ENCODE measurements around the gene CLCN7. TPM values are rescaled to one million over a fixed set of nuclear protein-coding genes. Genes with fewer than 3 reads are reported as not detected.
"Not testable (repeated sequence)": the region's sequence is repeated elsewhere in the genome, so short reads cannot be mapped to it uniquely, and the experiment has no call there.

The CLCN7 gene
- total and polyA plus RNA-seq, 8 donors = 28.6 to 130 (median 31.3) TPM

DNA sequence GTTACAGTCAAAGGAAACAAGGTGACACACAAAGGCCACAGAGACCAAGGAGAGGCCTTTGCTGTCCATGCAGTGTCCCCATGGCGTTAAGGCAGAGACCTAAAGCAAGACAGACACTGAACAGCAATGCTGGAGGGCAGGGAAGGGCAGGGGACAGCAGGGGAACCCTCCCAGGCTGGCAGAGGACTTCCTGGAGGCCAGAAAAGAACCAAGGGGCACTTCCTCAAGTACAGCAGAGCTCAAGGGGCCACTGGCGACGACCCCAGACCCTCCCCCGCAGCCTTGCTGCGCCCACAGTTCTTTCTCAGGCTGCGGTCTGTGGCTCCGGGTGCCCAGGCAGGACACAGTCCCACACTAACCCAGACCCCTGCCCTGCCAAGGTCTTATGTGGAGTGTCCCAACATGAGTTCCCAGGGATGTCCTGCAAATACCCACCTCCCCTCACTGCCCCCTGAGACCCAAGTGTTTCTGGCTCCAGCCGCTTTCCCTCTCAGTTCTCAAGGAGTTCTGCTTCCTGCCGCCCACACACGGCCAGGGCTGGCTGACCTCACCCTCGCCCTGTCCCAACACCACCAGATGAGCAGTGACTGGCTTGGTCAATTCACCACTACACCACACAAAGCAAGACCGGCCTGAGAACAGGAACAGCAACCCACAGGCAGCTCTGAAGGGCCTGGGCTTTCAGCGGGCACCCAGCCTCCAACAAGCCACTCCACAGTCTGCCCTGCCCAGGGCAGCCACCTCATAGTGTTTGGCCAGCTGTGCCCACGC, 4.2 kb downstream of the CLCN7 start:
- TF ChIP-seq, protein P1, sequence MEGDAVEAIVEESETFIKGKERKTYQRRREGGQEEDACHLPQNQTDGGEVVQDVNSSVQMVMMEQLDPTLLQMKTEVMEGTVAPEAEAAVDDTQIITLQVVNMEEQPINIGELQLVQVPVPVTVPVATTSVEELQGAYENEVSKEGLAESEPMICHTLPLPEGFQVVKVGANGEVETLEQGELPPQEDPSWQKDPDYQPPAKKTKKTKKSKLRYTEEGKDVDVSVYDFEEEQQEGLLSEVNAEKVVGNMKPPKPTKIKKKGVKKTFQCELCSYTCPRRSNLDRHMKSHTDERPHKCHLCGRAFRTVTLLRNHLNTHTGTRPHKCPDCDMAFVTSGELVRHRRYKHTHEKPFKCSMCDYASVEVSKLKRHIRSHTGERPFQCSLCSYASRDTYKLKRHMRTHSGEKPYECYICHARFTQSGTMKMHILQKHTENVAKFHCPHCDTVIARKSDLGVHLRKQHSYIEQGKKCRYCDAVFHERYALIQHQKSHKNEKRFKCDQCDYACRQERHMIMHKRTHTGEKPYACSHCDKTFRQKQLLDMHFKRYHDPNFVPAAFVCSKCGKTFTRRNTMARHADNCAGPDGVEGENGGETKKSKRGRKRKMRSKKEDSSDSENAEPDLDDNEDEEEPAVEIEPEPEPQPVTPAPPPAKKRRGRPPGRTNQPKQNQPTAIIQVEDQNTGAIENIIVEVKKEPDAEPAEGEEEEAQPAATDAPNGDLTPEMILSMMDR (IDR thresholded peaks at IDR 0.05) = no peak
- ATAC-seq = peak; percentile 66
- H3K9me3 ChIP-seq = no peaks in the 10 kb centered on the region
- peak in 2 of 4 donors; percentile 80 to 86 for DNase-seq
- peak overlapping the region in 1 of 2 donors; percentile 8 for H3K4me3 ChIP-seq
- intact Hi-C loops (cut with DNase I) = no loop called here
- H3K27me3 ChIP-seq = no peaks in the 10 kb centered on the region
- H3K4me1 ChIP-seq = peaks cover 21 to 69% of the 10 kb centered on the region in 2 donors
- H3K36me3 ChIP-seq = no peaks in the 10 kb centered on the region
- H3K27ac ChIP-seq = peak overlapping the region; percentile 53 to 83

DNA sequence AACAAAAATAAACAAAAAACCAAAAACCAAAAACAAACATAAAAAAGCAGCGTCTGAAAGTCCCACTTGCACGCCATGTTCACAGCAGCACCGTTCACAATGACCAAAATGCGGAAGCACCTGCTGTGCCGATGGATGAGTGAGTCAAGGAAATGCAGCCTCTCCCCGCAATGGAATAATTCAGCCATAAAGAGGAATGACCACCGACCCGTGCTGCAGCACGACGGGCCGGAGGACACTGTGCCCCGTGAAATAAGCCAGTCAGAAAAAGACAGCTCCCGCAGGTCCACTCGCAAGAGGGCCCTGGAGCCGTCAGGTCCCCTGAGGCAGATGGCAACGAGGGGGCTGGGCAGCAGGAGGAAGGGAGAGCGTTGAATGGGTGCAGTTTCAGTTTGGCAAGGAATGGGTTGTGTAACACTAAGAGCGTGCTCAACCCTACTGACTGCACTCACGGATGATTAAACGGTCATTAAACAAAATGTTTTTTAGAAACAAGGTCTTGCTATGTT, 5.1 kb downstream of the CLCN7 start:
- no peaks in the 10 kb centered on the region for H3K27me3 ChIP-seq
- H3K27ac ChIP-seq = peak overlapping the region; percentile 53 to 83
- DNase-seq = peak in 1 of 4 donors; percentile 75
- TF ChIP-seq, protein P1 (IDR thresholded peaks at IDR 0.05) = no peak
- intact Hi-C loops (cut with DNase I) = no loop called here
- peak overlapping the region in 1 of 2 donors; percentile 28 for H3K4me3 ChIP-seq
- peaks cover 0 to 7% of the 10 kb centered on the region in 2 donors for H3K36me3 ChIP-seq
- ATAC-seq = peak; percentile 39
- peaks cover 21 to 63% of the 10 kb centered on the region in 2 donors for H3K4me1 ChIP-seq
- H3K9me3 ChIP-seq = no peaks in the 10 kb centered on the region

DNA sequence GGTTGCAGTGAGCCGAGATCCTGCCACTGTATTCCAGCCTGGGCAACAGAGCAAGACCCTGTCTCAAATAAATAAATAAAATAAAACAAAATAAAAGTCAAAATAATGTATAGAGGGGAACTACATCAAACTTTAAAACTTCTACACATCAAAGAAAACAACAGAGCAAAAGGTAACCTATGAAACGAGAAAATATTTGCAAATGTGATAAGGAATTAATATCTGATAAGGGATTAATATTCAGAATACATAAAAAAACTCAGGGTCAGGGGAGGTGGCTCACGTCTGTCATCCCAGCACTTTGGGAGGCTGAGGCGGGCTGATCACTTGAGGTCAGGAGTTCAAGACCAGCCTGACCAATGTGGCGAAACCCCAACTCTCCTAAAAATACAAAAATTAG, 5.7 kb downstream of the CLCN7 start:
- intact Hi-C loops (cut with DNase I); ATAC-seq: not testable (repeated sequence)
- peak overlapping the region in 1 of 2 donors; percentile 83 for H3K27ac ChIP-seq

GRCh38 chr16:1468426-1468810, 6.4 kb downstream of the CLCN7 start:
- Histone ChIP-seq H3K4me1 (peaks cover 12 to 52% of the 10 kb centered on the region in 2 donors), H3K36me3 (peaks cover 0 to 20% of the 10 kb centered on the region in 2 donors), H3K9me3 (no peaks in the 10 kb centered on the region), H3K27me3 (no peaks in the 10 kb centered on the region), H3K27ac (no peak overlapping the region), H3K4me3 (no peak overlapping the region)
- TF ChIP-seq, protein P1 (IDR thresholded peaks at IDR 0.05) = no peak
- DNase-seq (peak in 1 of 4 donors; percentile 62), ATAC-seq (no peak)
- intact Hi-C loops (cut with DNase I) = no loop called here

More for the DNA sequence above, 5.7 kb downstream of the CLCN7 start:
- DNase-seq, H3K27me3 ChIP-seq, H3K4me3 ChIP-seq, H3K9me3 ChIP-seq: not testable (repeated sequence)
- H3K36me3 ChIP-seq = peaks cover 0 to 13% of the 10 kb centered on the region in 2 donors
- peaks cover 19 to 59% of the 10 kb centered on the region in 2 donors for H3K4me1 ChIP-seq

- DNase-seq = peak in 1 of 4 donors; percentile 67
- H3K27ac ChIP-seq = no peak overlapping the region
- TF ChIP-seq, protein P1 (IDR thresholded peaks at IDR 0.05) = no peak
- peaks cover 12 to 38% of the 10 kb centered on the region in 2 donors for H3K4me1 ChIP-seq
- ATAC-seq = peak; percentile 23
- H3K36me3 ChIP-seq = peaks cover 0 to 33% of the 10 kb centered on the region in 2 donors
- intact Hi-C loops (cut with DNase I) = no loop called here
- no peaks in the 10 kb centered on the region for H3K9me3 ChIP-seq
- no peaks in the 10 kb centered on the region for H3K27me3 ChIP-seq
- no peak overlapping the region for H3K4me3 ChIP-seq
Observed at GRCh38 chr16:1466968-1467521, 7.8 kb downstream of the CLCN7 start.

Data from left lung (tissue), 10 donors.